Fibroblast of lung (primary cell): ENCODE measurements around the gene KRTAP26-1.

Experiments
- CTCF ChIP-seq, 2 donors: IDR thresholded peaks in 1 of 2; conservative IDR thresholded peaks in 1 of 2; 1 replicate in 1 of 2; 2 replicates in 1 of 2; pipeline ENCODE4 v1.5.1; 2011 to 2012; ENCODE audit warnings: low read length in 2 of 2, control low read depth in 1 of 2, inconsistent platforms in 1 of 2, low read depth in 1 of 2, mild to moderate bottlenecking in 1 of 2
- EZH2 ChIP-seq: IDR thresholded peaks from 2 replicates; pipeline ENCODE4 v1.5.1; 2012; ENCODE audit warnings: low read length, control low read depth, mild to moderate bottlenecking; ENCODE audit errors: missing control alignments

- no peak for TF ChIP-seq EZH2
- TF ChIP-seq CTCF (conservative IDR thresholded peaks at IDR 0.05 in 1 of 2, IDR thresholded peaks at IDR 0.05 in 1 of 2; ENCODE audit: low read depth in 1 of 2, low read length in 2 of 2) = no peak
Measured at GRCh38 chr21:30329203-30329875, 9.2 kb upstream of the KRTAP26-1 start.
